SK-N-MC (cell line): ENCODE data around the gene TOP1.

ENCODE experiments used
- DNase-seq: peaks from one replicate; pipeline ENCODE4 v3.0.0-alpha.2; 2011; ENCODE audit warnings: low read depth, low spot score
- H3K27ac ChIP-seq: fragments of 200-600 bp; sonication (generic); 2 replicates; pipeline ENCODE4 v1.5.1; 2016; ENCODE audit warnings: mixed run types
- H3K36me3 ChIP-seq: fragments of 200-600 bp; sonication (generic); 2 replicates; pipeline ENCODE4 v1.6.1; 2017; ENCODE audit warnings: antibody characterized with exemption, low read length, mixed read lengths; ENCODE audit not compliant: insufficient read depth
- H3K4me3 ChIP-seq: fragments of 200-600 bp; sonication (generic); 2 replicates; pipeline ENCODE4 v1.5.1; 2016
- H3K9ac ChIP-seq: fragments of 200-600 bp; sonication (generic); 2 replicates; pipeline ENCODE4 v1.8.0; 2017; ENCODE audit warnings: mixed run types, mixed read lengths; ENCODE audit not compliant: insufficient read length
- H3K9me3 ChIP-seq: fragments of 200-600 bp; sonication (generic); 2 replicates; pipeline ENCODE4 v1.6.1; 2017; ENCODE audit warnings: low read depth, mild to moderate bottlenecking, antibody characterized with exemption, low read length, moderate library complexity, mixed read lengths
- EZH2 ChIP-seq: fragments of 200-600 bp; sonication (generic); IDR thresholded peaks from one replicate; pipeline ENCODE4 v1.6.1; 2017; ENCODE audit warnings: antibody characterized with exemption
- FOXP2 ChIP-seq: optimal IDR thresholded peaks from 2 replicates; pipeline ENCODE3; 2011; ENCODE audit warnings: mild to moderate bottlenecking, moderate library complexity; ENCODE audit not compliant: insufficient read depth; ENCODE audit errors: extremely low read length, control extremely low read depth
- POLR2AphosphoS5 ChIP-seq: IDR thresholded peaks from 2 replicates; pipeline ENCODE4 v1.6.1; 2012; ENCODE audit warnings: mild to moderate bottlenecking, low read depth, low read length, borderline replicate concordance

Gene TOP1

GRCh38 chr20:41028359-41029149 is at the start of gene TOP1:
TSS of gene TOP1 (plus strand) at chr20:41028822. CDS start at chr20:41029068, 246 bp downstream.
- H3K9ac ChIP-seq: peak within 1 kb of the TSS; percentile 97
- H3K9me3 ChIP-seq: no peaks in the 10 kb centered on the region
- TF ChIP-seq FOXP2 (no peak), EZH2 (no peak), POLR2AphosphoS5 (peak; percentile 98)
- H3K36me3 ChIP-seq: peaks cover 28% of the 10 kb centered on the region
- H3K27ac ChIP-seq: peak within 1 kb of the TSS; percentile 65
- H3K4me3 ChIP-seq: peak within 1 kb of the TSS; percentile 82
- DNase-seq: peak; percentile 98

- Histone ChIP-seq H3K36me3 (no peaks in the 10 kb centered on the region), H3K9me3 (no peaks in the 10 kb centered on the region), H3K4me3 (no peak overlapping the region), H3K9ac (no peak overlapping the region), H3K27ac (no peak overlapping the region)
- TF ChIP-seq POLR2AphosphoS5 (no peak), FOXP2 (no peak), EZH2 (no peak)
- no peak for DNase-seq
Measured at GRCh38 chr20:40979247-40979646, 49.4 kb upstream of the TOP1 start.

GRCh38 chr20:40980106-40980827 is 48.4 kb upstream of the TOP1 start:
- TF ChIP-seq EZH2 (no peak), FOXP2 (no peak), POLR2AphosphoS5 (no peak)
- Histone ChIP-seq H3K36me3 (no peaks in the 10 kb centered on the region), H3K4me3 (no peak overlapping the region), H3K9me3 (no peaks in the 10 kb centered on the region), H3K9ac (no peak overlapping the region), H3K27ac (no peak overlapping the region)
- DNase-seq: no peak

- no peaks in the 10 kb centered on the region for H3K9me3 ChIP-seq
- no peak for DNase-seq
- H3K27ac ChIP-seq: no peak overlapping the region
- H3K9ac ChIP-seq: no peak overlapping the region
- no peak overlapping the region for H3K4me3 ChIP-seq
- TF ChIP-seq EZH2 (no peak), POLR2AphosphoS5 (no peak), FOXP2 (no peak)
- no peaks in the 10 kb centered on the region for H3K36me3 ChIP-seq
Measured at GRCh38 chr20:40980828-40981310, 47.8 kb upstream of the TOP1 start.

GRCh38 chr20:40982415-40983145 is 46.0 kb upstream of the TOP1 start:
- no peak for TF ChIP-seq POLR2AphosphoS5
- TF ChIP-seq EZH2: no peak
- no peak for TF ChIP-seq FOXP2
- H3K9me3 ChIP-seq: no peaks in the 10 kb centered on the region
- no peaks in the 10 kb centered on the region for H3K36me3 ChIP-seq
- no peak for DNase-seq
- H3K27ac ChIP-seq: no peak overlapping the region
- H3K4me3 ChIP-seq: no peak overlapping the region
- H3K9ac ChIP-seq: no peak overlapping the region

- TF ChIP-seq POLR2AphosphoS5 (no peak), FOXP2 (no peak), EZH2 (no peak)
- H3K36me3 ChIP-seq: no peaks in the 10 kb centered on the region
- no peaks in the 10 kb centered on the region for H3K9me3 ChIP-seq
- no peak for DNase-seq
- no peak overlapping the region for H3K9ac ChIP-seq
- no peak overlapping the region for H3K4me3 ChIP-seq
- no peak overlapping the region for H3K27ac ChIP-seq
Measured at GRCh38 chr20:40983898-40984297, 44.7 kb upstream of the TOP1 start.

GRCh38 chr20:40984496-40984895 is 44.1 kb upstream of the TOP1 start:
- H3K4me3 ChIP-seq: no peak overlapping the region
- H3K36me3 ChIP-seq: no peaks in the 10 kb centered on the region
- no peak overlapping the region for H3K27ac ChIP-seq
- no peak for DNase-seq
- no peaks in the 10 kb centered on the region for H3K9me3 ChIP-seq
- H3K9ac ChIP-seq: no peak overlapping the region
- TF ChIP-seq POLR2AphosphoS5 (no peak), EZH2 (no peak), FOXP2 (no peak)

GRCh38 chr20:40986774-40987173 is 41.8 kb upstream of the TOP1 start:
- H3K9ac ChIP-seq: no peak overlapping the region
- H3K4me3 ChIP-seq: no peak overlapping the region
- no peak overlapping the region for H3K27ac ChIP-seq
- no peaks in the 10 kb centered on the region for H3K9me3 ChIP-seq
- H3K36me3 ChIP-seq: no peaks in the 10 kb centered on the region
- TF ChIP-seq FOXP2 (no peak), EZH2 (no peak), POLR2AphosphoS5 (no peak)
- no peak for DNase-seq
